Loucy (cell line): ENCODE results near the gene LGALS7B.
"Not testable (repeated sequence)": the region's sequence is repeated elsewhere in the genome, so short reads cannot be mapped to it uniquely, and the experiment has no call there.

Experiments used
- H2AFZ ChIP-seq: fragments of 200-600 bp; sonication (generic); 2 replicates; pipeline ENCODE4 v1.6.0; 2016; ENCODE audit warnings: antibody characterized with exemption, mild to moderate bottlenecking, low read length, moderate library complexity
- H3F3A ChIP-seq: fragments of 200-600 bp; 2 replicates; pipeline ENCODE4 v1.6.0; 2016; ENCODE audit warnings: antibody characterized with exemption, low read depth, mild to moderate bottlenecking
- H3K27me3 ChIP-seq: fragments of 200-600 bp; sonication (generic); 2 replicates; pipeline ENCODE4 v1.6.1; 2014; ENCODE audit warnings: low read length, mild to moderate bottlenecking; ENCODE audit not compliant: insufficient read depth, poor library complexity, severe bottlenecking
- H3K36me3 ChIP-seq: fragments of 200-600 bp; sonication (generic); 2 replicates; pipeline ENCODE4 v1.6.1; 2016; ENCODE audit warnings: low read length; ENCODE audit not compliant: insufficient read depth
- H3K4me1 ChIP-seq: fragments of 200-600 bp; sonication (generic); 2 replicates; pipeline ENCODE4 v1.5.1; 2014; ENCODE audit warnings: low read length, mild to moderate bottlenecking; ENCODE audit not compliant: insufficient read depth, poor library complexity, severe bottlenecking
- H3K4me2 ChIP-seq: fragments of 200-600 bp; sonication (generic); 2 replicates; pipeline ENCODE4 v1.6.0; 2014; ENCODE audit warnings: antibody characterized with exemption, low read length, low read depth, mild to moderate bottlenecking; ENCODE audit not compliant: poor library complexity, severe bottlenecking
- H3K4me3 ChIP-seq: fragments of 200-600 bp; sonication (generic); 2 replicates; pipeline ENCODE4 v1.5.1; 2014; ENCODE audit warnings: low read length, mild to moderate bottlenecking, mixed read lengths; ENCODE audit not compliant: poor library complexity, severe bottlenecking
- H3K79me2 ChIP-seq: fragments of 200-600 bp; sonication (generic); 2 replicates; pipeline ENCODE4 v1.6.1; 2014; ENCODE audit warnings: low read length; ENCODE audit not compliant: insufficient read depth
- H3K9ac ChIP-seq: fragments of 200-600 bp; sonication (generic); 2 replicates; pipeline ENCODE4 v1.6.0; 2014; ENCODE audit warnings: mild to moderate bottlenecking, low read depth, low read length, moderate library complexity; ENCODE audit not compliant: poor library complexity, severe bottlenecking
- H3K9me2 ChIP-seq: fragments of 200-600 bp; sonication (generic); replicated peaks from 2 replicates; pipeline ENCODE4 v1.6.1; 2016; ENCODE audit warnings: low read depth, low read length, mixed read lengths
- H3K9me3 ChIP-seq: fragments of 200-600 bp; sonication (generic); 2 replicates; pipeline ENCODE4 v1.6.1; 2014; ENCODE audit warnings: mild to moderate bottlenecking, antibody characterized with exemption, low read length, low read depth; ENCODE audit not compliant: insufficient read depth
- H4K20me1 ChIP-seq: fragments of 200-600 bp; sonication (generic); 2 replicates; pipeline ENCODE4 v1.6.0; 2014; ENCODE audit warnings: antibody characterized with exemption, low read length, mild to moderate bottlenecking; ENCODE audit not compliant: insufficient read depth, poor library complexity, severe bottlenecking
- CTCF ChIP-seq: fragments of 200-600 bp; sonication (generic); conservative IDR thresholded peaks from 2 replicates; pipeline ENCODE4 v1.5.1; 2014; ENCODE audit warnings: mild to moderate bottlenecking, antibody characterized with exemption, low read length
- EZH2phosphoT487 ChIP-seq: fragments of 200-600 bp; IDR thresholded peaks from 2 replicates; pipeline ENCODE4 v1.6.1; 2018; ENCODE audit warnings: antibody characterized with exemption, mild to moderate bottlenecking, moderate library complexity, borderline replicate concordance

LGALS7B gene

GRCh38 chr19:38791451-38792064 is 2.6 kb downstream of the LGALS7B start:
- H3K79me2 ChIP-seq, H3K4me1 ChIP-seq, H2AFZ ChIP-seq, H3K36me3 ChIP-seq, H3K9me3 ChIP-seq, H4K20me1 ChIP-seq, H3K9ac ChIP-seq, H3F3A ChIP-seq, H3K9me2 ChIP-seq, H3K4me3 ChIP-seq, H3K27me3 ChIP-seq, H3K4me2 ChIP-seq: not testable (repeated sequence)

GRCh38 chr19:38792250-38793111 is 3.5 kb downstream of the LGALS7B start:
- H3K9me3 ChIP-seq, result no peaks in the 10 kb centered on the region
- H3K9ac ChIP-seq, result no peak overlapping the region
- no peaks in the 10 kb centered on the region for H3K4me1 ChIP-seq
- no peaks in the 10 kb centered on the region for H3K36me3 ChIP-seq
- TF ChIP-seq CTCF, result no peak
- no peak for TF ChIP-seq EZH2phosphoT487
- no peaks in the 10 kb centered on the region for H3K27me3 ChIP-seq
- no peak overlapping the region for H2AFZ ChIP-seq
- H4K20me1 ChIP-seq, result no peaks in the 10 kb centered on the region
- no peaks in the 10 kb centered on the region for H3F3A ChIP-seq
- H3K4me2 ChIP-seq, result no peak overlapping the region
- H3K4me3 ChIP-seq, result no peak overlapping the region
- no peaks in the 10 kb centered on the region for H3K79me2 ChIP-seq
- no peaks in the 10 kb centered on the region for H3K9me2 ChIP-seq

- no peak overlapping the region for H3K9ac ChIP-seq
- H3K4me3 ChIP-seq, result no peak overlapping the region
- no peaks in the 10 kb centered on the region for H3K79me2 ChIP-seq
- no peaks in the 10 kb centered on the region for H3K27me3 ChIP-seq
- no peaks in the 10 kb centered on the region for H3K9me2 ChIP-seq
- H3K36me3 ChIP-seq, result no peaks in the 10 kb centered on the region
- H3K4me1 ChIP-seq, result no peaks in the 10 kb centered on the region
- no peak for TF ChIP-seq CTCF
- TF ChIP-seq EZH2phosphoT487, result no peak
- H3F3A ChIP-seq, result no peaks in the 10 kb centered on the region
- H3K9me3 ChIP-seq, result no peaks in the 10 kb centered on the region
- H4K20me1 ChIP-seq, result no peaks in the 10 kb centered on the region
- no peak overlapping the region for H2AFZ ChIP-seq
- no peak overlapping the region for H3K4me2 ChIP-seq
Observed at GRCh38 chr19:38793177-38793576, 4.2 kb downstream of the LGALS7B start.
